Type B pancreatic cell (in vitro differentiated cells): ENCODE data around the gene OR5A1. TPM values are rescaled to one million over a fixed set of nuclear protein-coding genes. Genes with fewer than 3 reads are reported as not detected.

Experiments used
- DNase-seq: peaks from one replicate; pipeline ENCODE4 v3.0.0; 2021; ENCODE audit warnings: mixed read lengths; ENCODE audit not compliant: unreplicated experiment; ENCODE audit errors: extremely low spot score
- H3K27ac Mint-ChIP-seq: 2 replicates; pipeline ENCODE4 v1.8.0; 2021; ENCODE audit warnings: mild to moderate bottlenecking, mixed read lengths
- H3K27me3 Mint-ChIP-seq: 2 replicates; pipeline ENCODE4 v1.8.0; 2021; ENCODE audit warnings: mixed read lengths
- H3K36me3 Mint-ChIP-seq: 2 replicates; pipeline ENCODE4 v1.8.0; 2021; ENCODE audit warnings: mixed read lengths
- H3K4me1 Mint-ChIP-seq: one replicate; pipeline ENCODE4 v1.8.0; 2021; ENCODE audit warnings: mixed read lengths; ENCODE audit not compliant: unreplicated experiment
- H3K4me3 Mint-ChIP-seq: 2 replicates; pipeline ENCODE4 v1.8.0; 2021; ENCODE audit warnings: mild to moderate bottlenecking, mixed read lengths
- H3K9me3 Mint-ChIP-seq: 2 replicates; pipeline ENCODE4 v1.8.0; 2021; ENCODE audit warnings: mixed read lengths
- long read RNA-seq: library from polyadenylated mRNA; unstranded; transcript quantifications from one replicate; pipeline ENCODE4 v2.0.0, GENCODE V29; 2020
- total RNA-seq: library from RNA; stranded (reverse); gene quantifications from 2 replicates; pipeline ENCODE4 v1.2.1, GENCODE V29; 2021; ENCODE audit warnings: low replicate concordance
- TF ChIP-seq, protein P1 (sequence below): fragments of 200-600 bp; sonication (generic); conservative IDR thresholded peaks from 2 replicates; pipeline ENCODE4 v1.5.0; 2021; ENCODE audit warnings: antibody characterized with exemption, mild to moderate bottlenecking

The OR5A1 gene
- total RNA-seq = not detected in 2 replicates
- long read RNA-seq = 0 reads

DNA sequence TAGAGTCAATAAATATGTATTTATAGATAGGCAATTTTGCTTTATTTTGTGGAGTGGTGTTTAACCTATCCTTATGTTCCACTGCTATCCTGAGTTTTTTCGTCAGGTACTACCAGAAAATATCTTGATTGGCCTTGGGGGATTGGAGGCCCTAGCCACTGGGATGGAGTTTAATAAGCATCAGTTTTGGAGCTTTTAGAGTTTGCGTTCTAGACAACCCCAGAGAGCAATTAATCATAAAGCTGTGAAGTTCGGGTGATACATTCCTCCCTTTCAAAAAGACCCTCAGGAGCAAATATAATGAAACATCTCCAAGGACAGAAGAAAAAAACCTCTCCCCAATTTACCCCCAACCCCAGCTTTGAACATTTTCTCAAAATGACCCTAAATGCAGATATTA is at the start of gene OR5A1:
TSS of gene OR5A1 (plus strand) at position 301 of the 400 bp plus-strand sequence. CDS start 6,700 bp downstream, outside the sequence.
- H3K27me3 Mint-ChIP-seq = peaks cover 14% of the 10 kb centered on the region
- no peak within 1 kb of the TSS for H3K27ac Mint-ChIP-seq
- no peak within 1 kb of the TSS for H3K4me3 Mint-ChIP-seq
- DNase-seq = no peak
- TF ChIP-seq, protein P1, sequence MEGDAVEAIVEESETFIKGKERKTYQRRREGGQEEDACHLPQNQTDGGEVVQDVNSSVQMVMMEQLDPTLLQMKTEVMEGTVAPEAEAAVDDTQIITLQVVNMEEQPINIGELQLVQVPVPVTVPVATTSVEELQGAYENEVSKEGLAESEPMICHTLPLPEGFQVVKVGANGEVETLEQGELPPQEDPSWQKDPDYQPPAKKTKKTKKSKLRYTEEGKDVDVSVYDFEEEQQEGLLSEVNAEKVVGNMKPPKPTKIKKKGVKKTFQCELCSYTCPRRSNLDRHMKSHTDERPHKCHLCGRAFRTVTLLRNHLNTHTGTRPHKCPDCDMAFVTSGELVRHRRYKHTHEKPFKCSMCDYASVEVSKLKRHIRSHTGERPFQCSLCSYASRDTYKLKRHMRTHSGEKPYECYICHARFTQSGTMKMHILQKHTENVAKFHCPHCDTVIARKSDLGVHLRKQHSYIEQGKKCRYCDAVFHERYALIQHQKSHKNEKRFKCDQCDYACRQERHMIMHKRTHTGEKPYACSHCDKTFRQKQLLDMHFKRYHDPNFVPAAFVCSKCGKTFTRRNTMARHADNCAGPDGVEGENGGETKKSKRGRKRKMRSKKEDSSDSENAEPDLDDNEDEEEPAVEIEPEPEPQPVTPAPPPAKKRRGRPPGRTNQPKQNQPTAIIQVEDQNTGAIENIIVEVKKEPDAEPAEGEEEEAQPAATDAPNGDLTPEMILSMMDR = no peak
- H3K9me3 Mint-ChIP-seq = no peaks in the 10 kb centered on the region
- H3K4me1 Mint-ChIP-seq = no peaks in the 10 kb centered on the region
- H3K36me3 Mint-ChIP-seq = no peaks in the 10 kb centered on the region

DNA sequence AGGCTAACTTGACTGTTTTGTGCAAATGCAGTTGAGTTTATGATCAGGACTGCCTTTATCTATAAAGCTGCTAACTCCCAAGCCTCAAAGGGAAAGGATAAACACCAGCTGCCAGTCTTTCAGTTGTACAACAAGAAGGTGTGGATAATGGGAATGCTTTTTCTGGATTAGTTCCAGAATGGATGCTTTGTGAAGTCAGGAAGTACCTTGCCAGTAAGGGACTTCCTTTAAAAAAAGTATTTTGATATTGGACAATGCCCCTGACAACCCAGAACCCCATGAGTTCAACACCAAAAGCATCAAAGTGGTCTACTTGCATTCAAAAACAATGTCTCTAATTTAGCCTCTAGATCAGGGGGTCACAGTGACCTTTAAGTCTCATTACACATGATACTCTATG is 42.1 kb upstream of the OR5A1 start:
- Mint-ChIP-seq H3K4me3 (no peak overlapping the region), H3K36me3 (no peaks in the 10 kb centered on the region), H3K4me1 (no peaks in the 10 kb centered on the region), H3K27me3 (no peaks in the 10 kb centered on the region), H3K9me3 (peaks cover 5% of the 10 kb centered on the region), H3K27ac (no peak overlapping the region)
- DNase-seq = no peak
- TF ChIP-seq, protein P1 = no peak

DNA sequence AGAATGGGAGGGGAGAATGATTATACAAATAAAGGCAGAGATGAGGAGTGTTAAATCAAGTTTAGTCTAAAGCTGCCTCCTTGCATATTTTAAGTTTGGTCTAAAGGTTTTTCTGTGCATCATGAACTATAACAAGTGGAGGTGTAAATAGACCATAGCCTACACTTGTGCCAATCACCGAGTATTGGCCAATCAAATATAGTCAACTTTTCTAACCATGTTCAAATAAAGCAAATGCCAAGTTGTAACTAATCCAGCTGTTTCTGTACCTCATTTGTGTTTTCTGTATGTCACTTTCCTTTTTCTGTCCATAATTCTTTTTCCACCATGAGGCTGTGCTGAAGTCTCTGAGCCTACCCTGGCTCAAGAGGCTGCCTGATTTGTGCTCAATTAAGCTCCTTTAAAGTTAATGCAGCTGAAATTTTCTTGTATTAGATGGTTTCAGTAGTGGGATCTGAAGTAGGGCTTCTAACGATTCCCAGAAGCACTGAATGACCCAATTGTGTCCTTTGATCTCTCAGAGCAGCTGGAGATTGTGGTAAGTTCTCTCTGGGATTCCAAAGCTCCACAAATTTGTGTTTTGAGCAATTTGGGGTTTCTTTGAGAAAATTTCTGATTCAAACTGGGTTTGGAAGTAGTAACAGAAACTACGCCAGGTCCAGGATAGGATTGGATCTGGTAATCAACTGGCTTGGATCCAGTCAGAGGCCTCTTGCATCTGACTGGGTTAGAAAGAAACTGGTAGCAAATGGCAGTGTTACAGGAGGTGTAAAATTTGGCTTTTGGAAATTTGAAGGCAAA is 35.6 kb upstream of the OR5A1 start:
- TF ChIP-seq, protein P1 = no peak
- no peak for DNase-seq
- H3K9me3 Mint-ChIP-seq = peaks cover 7% of the 10 kb centered on the region

DNA sequence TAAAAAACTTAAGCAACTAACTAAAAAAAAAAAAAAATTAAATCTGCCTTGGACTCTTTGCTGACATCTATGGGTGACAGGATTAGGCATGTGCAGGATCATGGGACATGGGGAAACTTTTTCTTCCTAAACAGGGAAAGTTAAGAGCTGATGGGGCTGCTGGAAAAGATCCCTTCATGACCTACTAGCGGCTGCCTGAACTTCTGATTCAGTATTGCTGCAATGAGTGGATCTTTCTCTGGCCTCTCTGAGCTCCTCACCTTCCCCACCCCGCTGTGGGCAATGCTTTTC is 35.1 kb upstream of the OR5A1 start:
- H3K27ac Mint-ChIP-seq = no peak overlapping the region
- no peak for DNase-seq
- H3K9me3 Mint-ChIP-seq = peaks cover 7% of the 10 kb centered on the region
- no peaks in the 10 kb centered on the region for H3K27me3 Mint-ChIP-seq
- no peak overlapping the region for H3K4me3 Mint-ChIP-seq
- TF ChIP-seq, protein P1 = no peak
- H3K36me3 Mint-ChIP-seq = no peaks in the 10 kb centered on the region
- H3K4me1 Mint-ChIP-seq = no peaks in the 10 kb centered on the region

More for the DNA sequence above, 35.6 kb upstream of the OR5A1 start:
- no peak overlapping the region for H3K4me3 Mint-ChIP-seq
- no peak overlapping the region for H3K27ac Mint-ChIP-seq
- H3K27me3 Mint-ChIP-seq = no peaks in the 10 kb centered on the region
- H3K36me3 Mint-ChIP-seq = no peaks in the 10 kb centered on the region
- no peaks in the 10 kb centered on the region for H3K4me1 Mint-ChIP-seq

DNA sequence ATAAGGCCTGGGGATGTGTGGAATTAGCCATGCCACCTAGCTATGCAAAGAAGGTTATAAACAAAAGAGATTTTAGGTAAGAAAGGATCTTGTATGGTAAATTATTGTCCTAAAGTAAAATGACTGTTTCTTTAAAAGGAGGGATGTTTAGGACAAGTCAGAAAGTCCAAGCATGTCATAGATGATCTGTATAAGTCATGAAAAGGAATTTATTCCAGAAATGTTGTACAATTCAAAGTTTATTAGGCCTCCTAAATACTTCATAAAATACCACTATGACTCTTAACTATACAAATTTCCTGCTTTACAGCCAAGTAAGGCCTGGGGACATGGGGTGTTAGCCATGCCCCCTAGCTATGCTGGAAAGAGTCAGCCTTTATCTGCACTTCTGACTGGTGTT is 32.7 kb upstream of the OR5A1 start:
- H3K9me3 Mint-ChIP-seq = peaks cover 7% of the 10 kb centered on the region
- TF ChIP-seq, protein P1 = no peak
- no peak overlapping the region for H3K4me3 Mint-ChIP-seq
- no peaks in the 10 kb centered on the region for H3K36me3 Mint-ChIP-seq
- H3K4me1 Mint-ChIP-seq = no peaks in the 10 kb centered on the region
- H3K27ac Mint-ChIP-seq = no peak overlapping the region
- no peak for DNase-seq
- H3K27me3 Mint-ChIP-seq = no peaks in the 10 kb centered on the region
